Upper lobe of left lung (tissue), 4 donors: Measurements from ENCODE around the gene SPRYD7.

ENCODE experiments used
- CTCF ChIP-seq, 6 experiments: fragments of 450-650 bp in 4 of 6; fragments of 200-600 bp in 2 of 6; sonication (generic) in 2 of 6; IDR thresholded peaks; one replicate each; pipeline ENCODE4 v1.5.1; 2016 to 2019; ENCODE audit warnings: antibody characterized with exemption in 6 of 6
- POLR2A ChIP-seq, 4 donors: fragments of 450-650 bp; IDR thresholded peaks; one replicate each; pipeline ENCODE4 v1.5.1; 2016 to 2017; ENCODE audit warnings: antibody characterized with exemption in 4 of 4, mild to moderate bottlenecking in 2 of 4

GRCh38 chr13:49878682-49879081 is 57.5 kb downstream of the SPRYD7 start:
- TF ChIP-seq CTCF (IDR thresholded peaks at IDR 0.05) = no peak
- no peak for TF ChIP-seq POLR2A (IDR thresholded peaks at IDR 0.05)
